B cell (primary cell): ENCODE measurements around the gene FIZ1. TPM values are rescaled to one million over a fixed set of nuclear protein-coding genes. Genes with fewer than 3 reads are reported as not detected.
"Not testable (repeated sequence)": the region's sequence is repeated elsewhere in the genome, so short reads cannot be mapped to it uniquely, and the experiment has no call there.

Source experiments
- ATAC-seq: fragments of 200-7000 bp; cut with Tn5 transposase; one replicate; pipeline ENCODE4 v1.10.0; 2021; ENCODE audit warnings: low read depth, mild to moderate bottlenecking, moderate number of reproducible peaks, moderate library complexity
- CTCF ChIA-PET: fragments of 350-600 bp; sonication (Branson Sonifier 250); formaldehyde crosslinking; loops from one replicate; lab custom pipeline; 2021; ENCODE audit warnings: antibody characterized with exemption, inconsistent platforms; lab: Charles Lee
- POLR2A ChIA-PET: fragments of 350-600 bp; sonication (Branson Sonifier 250); formaldehyde crosslinking; loops from one replicate; lab custom pipeline; 2021; ENCODE audit warnings: antibody characterized with exemption; lab: Charles Lee
- DNase-seq: peaks from one replicate; pipeline ENCODE4 v3.0.0; 2013
- H2AFZ ChIP-seq: 2 replicates; pipeline ENCODE4 v1.6.1; 2012; ENCODE audit warnings: mild to moderate bottlenecking, low read depth, low read length; ENCODE audit not compliant: insufficient read depth, poor library complexity, severe bottlenecking
- H3K27ac ChIP-seq, 2 donors: 1 replicate in 1 of 2; 2 replicates in 1 of 2; pipeline ENCODE4 v1.5.1; 2012 to 2013; ENCODE audit warnings: low read length in 2 of 2, mild to moderate bottlenecking in 2 of 2, moderate library complexity in 1 of 2
- H3K27me3 ChIP-seq, 4 experiments: fragments of 200-600 bp in 1 of 4; sonication (generic) in 1 of 4; replicated peaks in 1 of 4; 1 replicate in 2 of 4; 2 replicates in 2 of 4; pipeline versions ENCODE4 v1.6.1 to v1.7.0; 2013 to 2016; ENCODE audit warnings: low read length in 3 of 4, mild to moderate bottlenecking in 2 of 4, mixed read lengths in 1 of 4, moderate library complexity in 1 of 4; ENCODE audit not compliant: insufficient read depth in 4 of 4, control insufficient read depth in 3 of 4; ENCODE audit errors: control extremely low read depth in 1 of 4
- H3K36me3 ChIP-seq, 2 experiments: replicated peaks in 1 of 2; 1 replicate in 1 of 2; 2 replicates in 1 of 2; pipeline versions ENCODE4 v1.6.1 to v1.7.1; 2013; ENCODE audit warnings: low read length in 1 of 2; ENCODE audit not compliant: insufficient read depth in 2 of 2, control insufficient read depth in 1 of 2; ENCODE audit errors: control extremely low read depth in 1 of 2, extremely low read depth in 1 of 2
- H3K4me1 ChIP-seq, 2 donors: fragments of 200-600 bp in 1 of 2; sonication (generic) in 1 of 2; 1 replicate in 1 of 2; 2 replicates in 1 of 2; pipeline versions ENCODE4 v1.5.1 to v1.6.1; 2013 to 2017; ENCODE audit warnings: low read length in 2 of 2; ENCODE audit not compliant: control insufficient read depth in 2 of 2, insufficient read depth in 2 of 2
- H3K4me2 ChIP-seq: replicated peaks from 2 replicates; pipeline ENCODE3; 2012; ENCODE audit warnings: mild to moderate bottlenecking, low read depth, low read length; ENCODE audit not compliant: poor library complexity, severe bottlenecking
- H3K4me3 ChIP-seq, 5 experiments: fragments of 200-600 bp in 1 of 5; sonication (generic) in 1 of 5; 1 replicate in 3 of 5; 2 replicates in 2 of 5; pipeline versions ENCODE4 v1.5.1 to v1.7.0; 2011 to 2016; ENCODE audit warnings: low read length in 4 of 5, mild to moderate bottlenecking in 4 of 5, low read depth in 2 of 5, control low read depth in 1 of 5, moderate library complexity in 1 of 5; ENCODE audit not compliant: insufficient read depth in 1 of 5; ENCODE audit errors: control extremely low read depth in 1 of 5, extremely low read depth in 1 of 5
- H3K79me2 ChIP-seq: fragments of 200-600 bp; sonication (generic); one replicate; pipeline ENCODE4 v1.6.0; 2016; ENCODE audit warnings: low read length; ENCODE audit not compliant: control insufficient read depth, insufficient read depth
- H3K9ac ChIP-seq: fragments of 200-600 bp; sonication (generic); 2 replicates; pipeline ENCODE4 v1.6.1; 2017; ENCODE audit warnings: mild to moderate bottlenecking, low read length, moderate library complexity
- H3K9me3 ChIP-seq, 3 donors: one replicate each; pipeline versions ENCODE4 v1.6.1 to v1.7.1; 2013; ENCODE audit warnings: low read length in 2 of 3; ENCODE audit not compliant: control insufficient read depth in 2 of 3, insufficient read depth in 1 of 3; ENCODE audit errors: control extremely low read depth in 1 of 3
- H4K20me1 ChIP-seq: 2 replicates; pipeline ENCODE4 v1.6.0; 2012; ENCODE audit warnings: mild to moderate bottlenecking, low read length; ENCODE audit not compliant: insufficient read depth, control insufficient read depth, poor library complexity, severe bottlenecking
- H3K27ac Mint-ChIP-seq: one replicate; pipeline ENCODE4 v1.8.0; 2021; ENCODE audit warnings: mixed read lengths
- H3K27me3 Mint-ChIP-seq: one replicate; pipeline ENCODE4 v1.8.0; 2021; ENCODE audit warnings: mixed read lengths
- H3K4me1 Mint-ChIP-seq: one replicate; pipeline ENCODE4 v1.8.0; 2021; ENCODE audit warnings: mixed read lengths
- H3K4me3 Mint-ChIP-seq: one replicate; pipeline ENCODE4 v1.8.0; 2021; ENCODE audit warnings: mixed read lengths
- H3K9me3 Mint-ChIP-seq: one replicate; pipeline ENCODE4 v1.8.0; 2022; ENCODE audit warnings: mixed read lengths; ENCODE audit not compliant: insufficient read depth
- CTCF ChIP-seq: fragments of 200-600 bp; IDR thresholded peaks from one replicate; pipeline ENCODE4 v1.8.0; 2022; ENCODE audit warnings: antibody characterized with exemption, mild to moderate bottlenecking
- EZH2 ChIP-seq: IDR thresholded peaks from 2 replicates; pipeline ENCODE4 v1.6.1; 2012; ENCODE audit warnings: borderline replicate concordance, low read depth, mild to moderate bottlenecking, moderate library complexity, low read length; ENCODE audit not compliant: insufficient read depth, poor library complexity, severe bottlenecking
- WGBS: methylation state at CpG from one replicate; pipeline ENCODE4 v1.1.5; 2013; ENCODE audit warnings: missing lambda C conversion rate; ENCODE audit not compliant: insufficient coverage; 5-methylcytosine and 5-hydroxymethylcytosine counted together
- intact Hi-C: fragments of 100-400 bp; cut with micrococcal nuclease; formaldehyde crosslinking; loops from one replicate; pipeline ENCODE4 v1.10.0; 2022
- polyA plus RNA-seq: library from polyadenylated mRNA; depleted of rRNA; stranded (reverse); fragments of >200 nt; gene quantifications from 2 replicates; pipeline ENCODE4 v1.2.3, GENCODE V29; 2012
- total RNA-seq, 2 donors: library from RNA; stranded (reverse); fragments of 120-200 nt in 1 of 2; gene quantifications; 1 replicate in 1 of 2; 2 replicates in 1 of 2; pipeline versions ENCODE4 v1.2.3 to v1.2.4, GENCODE V29; 2013 to 2022

FIZ1 gene
- total and polyA plus RNA-seq, 2 donors (not counting 1 experiment from before 2014, with no cell fraction given) = 8.0 to 26.4 TPM

GRCh38 chr19:55584871-55585270 lies 14.4 kb downstream of the FIZ1 start:
- Mint-ChIP-seq H3K27me3 (no peaks in the 10 kb centered on the region), H3K9me3 (no peaks in the 10 kb centered on the region), H3K27ac (no peak overlapping the region), H3K4me1 (peaks cover 44% of the 10 kb centered on the region), H3K4me3 (peak overlapping the region; percentile 32)
- ATAC-seq = no peak
- POLR2A ChIA-PET = interaction anchor here (0.5 to 2.4 kb wide), 4 partner anchors 15 to 123 kb away, joined by 3 to 12 read pairs (median 3); partner anchors contain the start of genes FIZ1, ISOC2 and ZNF524
- Histone ChIP-seq H3K4me1 (peaks cover 37 to 45% of the 10 kb centered on the region in 2 donors), H3K9ac (no peak overlapping the region), H3K9me3 (no peaks in the 10 kb centered on the region), H3K27me3 (no peaks in the 10 kb centered on the region), H4K20me1 (no peaks in the 10 kb centered on the region), H3K79me2 (no peaks in the 10 kb centered on the region), H2AFZ (no peak overlapping the region), H3K4me2 (no peak overlapping the region), H3K36me3 (no peaks in the 10 kb centered on the region), H3K27ac (no peak overlapping the region), H3K4me3 (no peak overlapping the region)
- no peak for TF ChIP-seq CTCF
- TF ChIP-seq EZH2 = no peak
- DNase-seq = no peak
- CTCF ChIA-PET = interaction anchor here (1.1 to 2.2 kb wide), 3 partner anchors 15 to 48 kb away, joined by 3 to 8 read pairs (median 5); partner anchors contain the start of gene FIZ1
- intact Hi-C loops = no loop called here
- WGBS = 98% methylated on average over 10 of the region's 11 CpGs

GRCh38 chr19:55583897-55584296 lies 15.4 kb downstream of the FIZ1 start:
- POLR2A ChIA-PET = interaction anchor here (2.4 kb wide), 1 partner anchor 16 kb away, joined by 12 read pairs; the partner anchor contains the start of genes FIZ1 and ZNF524
- not testable (repeated sequence) for DNase-seq, H3K27me3 Mint-ChIP-seq

GRCh38 chr19:55582284-55582683 lies 17.0 kb downstream of the FIZ1 start:
- CTCF ChIA-PET, H3K36me3 ChIP-seq, POLR2A ChIA-PET, H3K27ac ChIP-seq, H3K27me3 Mint-ChIP-seq, H3K27me3 ChIP-seq, H3K79me2 ChIP-seq, intact Hi-C loops, ATAC-seq, H3K9me3 ChIP-seq, H3K4me2 ChIP-seq, H3K4me3 ChIP-seq, H3K9me3 Mint-ChIP-seq, DNase-seq, H3K9ac ChIP-seq, H4K20me1 ChIP-seq: not testable (repeated sequence)
- peaks cover 36 to 41% of the 10 kb centered on the region in 2 donors for H3K4me1 ChIP-seq
- 100% methylated on average over 1 of the region's 4 CpGs for WGBS
- Mint-ChIP-seq H3K4me1 (peaks cover 44% of the 10 kb centered on the region), H3K4me3 (peak overlapping the region; percentile 83), H3K27ac (peak overlapping the region; percentile 66)
- H2AFZ ChIP-seq = peak overlapping the region; percentile 96

More at GRCh38 chr19:55583897-55584296, 15.4 kb downstream of the FIZ1 start:
- H3K4me1 ChIP-seq = peaks cover 41 to 49% of the 10 kb centered on the region in 2 donors
- H3K4me3 Mint-ChIP-seq, H3K4me3 ChIP-seq, H3K27ac ChIP-seq, H3K27me3 ChIP-seq, H3K36me3 ChIP-seq, H2AFZ ChIP-seq, H3K27ac Mint-ChIP-seq, H3K9me3 Mint-ChIP-seq, H3K4me2 ChIP-seq, intact Hi-C loops, H4K20me1 ChIP-seq, ATAC-seq, H3K79me2 ChIP-seq, H3K9ac ChIP-seq, H3K9me3 ChIP-seq: not testable (repeated sequence)
- peaks cover 47% of the 10 kb centered on the region for H3K4me1 Mint-ChIP-seq
- CTCF ChIA-PET = interaction anchor here (0.7 to 2.2 kb wide), 6 partner anchors 16 to 321 kb away, joined by 3 to 8 read pairs (median 4); partner anchors contain the start of genes FIZ1 and ZNF865
- WGBS = 100% methylated on average over 1 of the region's 8 CpGs
